Stimulated activated naive CD4-positive, alpha-beta T cell treated with Interleukin-2 at 50 U/mL for 16 hours (primary cell): ENCODE measurements around the gene HAPLN2.
"Not testable (repeated sequence)": the region's sequence is repeated elsewhere in the genome, so short reads cannot be mapped to it uniquely, and the experiment has no call there.

ENCODE experiments used
- DNase-seq: peaks from one replicate; lab custom pipeline; 2025; lab: John Stamatoyannopoulos, UW

The HAPLN2 gene

GRCh38 chr1:156622581-156623297 is 3.5 kb downstream of the HAPLN2 start:
- DNase-seq, result no peak

DNA sequence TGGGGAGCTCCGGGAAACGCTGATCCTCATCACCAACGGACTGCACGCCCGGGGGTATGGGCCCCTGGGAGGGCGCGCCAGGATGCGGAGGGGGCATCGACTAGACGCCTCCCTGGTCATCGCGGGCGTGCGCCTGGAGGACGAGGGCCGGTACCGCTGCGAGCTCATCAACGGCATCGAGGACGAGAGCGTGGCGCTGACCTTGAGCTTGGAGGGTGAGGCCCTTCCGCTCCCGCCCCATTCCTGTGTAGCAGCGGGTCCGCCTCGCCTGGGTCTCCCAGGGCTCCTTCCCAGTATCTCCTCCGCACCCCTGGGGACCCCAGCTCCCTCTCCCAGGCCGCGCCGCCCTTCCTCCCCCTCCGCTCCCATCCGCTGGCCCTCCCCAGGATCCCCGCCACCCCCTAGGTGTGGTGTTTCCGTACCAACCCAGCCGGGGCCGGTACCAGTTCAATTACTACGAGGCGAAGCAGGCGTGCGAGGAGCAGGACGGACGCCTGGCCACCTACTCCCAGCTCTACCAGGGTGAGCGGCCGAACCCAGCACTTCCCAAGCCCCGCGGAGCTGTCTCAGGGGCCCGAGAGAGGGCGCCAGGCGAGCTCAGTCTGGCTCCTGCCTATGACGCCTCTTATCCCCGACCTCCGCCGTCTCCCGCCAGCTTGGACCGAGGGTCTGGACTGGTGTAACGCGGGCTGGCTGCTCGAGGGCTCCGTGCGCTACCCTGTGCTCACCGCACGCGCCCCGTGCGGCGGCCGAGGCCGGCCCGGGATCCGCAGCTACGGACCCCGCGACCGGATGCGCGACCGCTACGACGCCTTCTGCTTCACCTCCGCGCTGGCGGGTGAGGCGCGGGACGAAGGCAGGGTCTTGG is 5.0 kb downstream of the HAPLN2 start:
- peak; percentile 33 for DNase-seq

GRCh38 chr1:156624814-156625435 is 5.7 kb downstream of the HAPLN2 start:
- no peak for DNase-seq

GRCh38 chr1:156625436-156626078 is 6.3 kb downstream of the HAPLN2 start:
- DNase-seq, result peak; percentile 43

DNA sequence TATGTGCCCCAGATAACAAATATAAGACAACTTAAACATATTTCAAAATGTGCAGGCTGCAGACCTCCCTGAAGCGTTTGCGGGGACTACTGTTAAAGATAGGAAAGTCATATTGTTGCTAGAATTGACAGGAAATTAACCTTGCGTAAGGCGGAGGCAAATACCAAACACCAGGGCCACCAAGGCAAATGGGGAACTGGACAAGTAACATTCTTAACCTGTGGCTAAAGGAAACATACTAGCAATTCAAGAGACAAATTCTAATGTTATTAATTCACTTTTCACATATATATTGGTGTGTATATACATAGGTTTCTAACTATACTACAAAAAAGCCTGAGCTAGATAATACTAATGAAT is 6.8 kb downstream of the HAPLN2 start:
- no peak for DNase-seq

DNA sequence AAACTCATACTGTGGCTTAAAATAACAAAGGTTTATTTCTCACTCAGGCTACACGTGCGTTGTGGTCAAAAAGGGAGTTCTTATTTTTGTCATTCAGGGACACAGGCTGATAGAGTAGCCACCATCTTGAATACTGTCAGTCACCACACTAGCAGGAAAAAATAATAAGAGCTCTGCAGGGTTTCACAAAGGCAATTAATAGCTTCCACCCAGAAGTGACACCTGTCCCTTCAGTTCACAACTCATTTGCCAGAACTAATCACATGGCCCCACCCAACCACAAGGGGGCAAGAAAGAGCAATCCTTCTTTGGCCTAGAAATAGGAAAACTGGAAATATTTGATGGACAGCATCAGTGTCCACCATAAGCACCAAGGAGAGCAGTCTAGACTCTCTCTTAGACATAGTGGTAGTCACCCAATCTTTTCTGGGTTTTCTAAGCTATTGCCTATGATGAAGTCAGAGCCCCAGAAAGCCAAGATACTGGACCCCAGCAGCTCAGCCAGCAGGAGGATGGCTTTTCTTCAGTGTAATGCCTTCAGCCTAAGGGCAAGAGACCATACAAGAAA is 8.2 kb downstream of the HAPLN2 start:
- DNase-seq, result peak; percentile 10

DNA sequence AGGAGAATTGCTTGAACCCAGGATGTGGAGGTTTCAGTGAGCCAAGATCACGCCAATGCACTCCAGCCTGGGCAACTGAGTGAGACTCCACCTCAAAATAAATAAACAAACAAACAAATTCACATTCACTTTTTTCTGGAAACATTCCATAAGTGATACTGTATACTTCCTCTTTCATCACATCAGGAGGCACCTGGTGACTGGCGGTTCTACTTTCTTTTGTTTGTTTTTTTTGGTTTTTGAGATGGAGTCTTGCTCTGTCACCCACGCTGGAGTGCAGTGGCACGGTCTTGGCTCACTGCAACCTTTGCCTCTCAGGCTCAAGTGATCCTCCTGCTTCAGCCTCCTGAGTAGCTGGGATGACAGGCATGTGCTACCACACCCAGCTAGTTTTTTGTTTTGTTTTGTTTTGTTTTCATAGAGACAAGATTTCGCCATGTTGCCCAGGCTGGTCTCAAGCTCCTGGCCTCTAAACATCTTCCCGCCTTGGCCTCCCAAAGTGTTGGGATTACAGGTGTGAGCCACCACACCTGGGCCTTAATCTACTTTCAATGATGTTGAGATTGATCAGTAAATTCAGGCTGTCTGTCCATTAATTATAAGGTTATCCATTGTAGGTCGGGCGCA is 10.7 kb downstream of the HAPLN2 start:
- no peak for DNase-seq

DNA sequence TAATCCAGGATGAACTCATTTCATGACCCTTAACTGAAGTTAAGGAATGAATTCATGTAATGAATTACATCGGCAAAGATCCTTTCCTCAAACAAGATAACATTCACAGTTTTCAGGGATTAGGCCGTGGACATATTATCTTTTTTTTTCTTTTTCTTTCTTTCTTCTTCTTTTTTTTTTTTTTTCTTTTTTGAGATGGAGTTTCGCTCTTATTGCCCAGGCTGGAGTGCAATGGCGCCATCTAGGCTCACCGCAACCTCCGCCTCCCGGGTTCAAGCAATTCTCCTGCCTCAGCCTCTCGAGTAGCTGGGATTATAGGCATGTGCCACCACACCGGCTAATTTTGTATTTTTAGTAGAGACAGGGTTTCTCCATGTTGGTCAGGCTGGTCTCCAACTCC is 11.9 kb downstream of the HAPLN2 start:
- DNase-seq, result not testable (repeated sequence)

DNA sequence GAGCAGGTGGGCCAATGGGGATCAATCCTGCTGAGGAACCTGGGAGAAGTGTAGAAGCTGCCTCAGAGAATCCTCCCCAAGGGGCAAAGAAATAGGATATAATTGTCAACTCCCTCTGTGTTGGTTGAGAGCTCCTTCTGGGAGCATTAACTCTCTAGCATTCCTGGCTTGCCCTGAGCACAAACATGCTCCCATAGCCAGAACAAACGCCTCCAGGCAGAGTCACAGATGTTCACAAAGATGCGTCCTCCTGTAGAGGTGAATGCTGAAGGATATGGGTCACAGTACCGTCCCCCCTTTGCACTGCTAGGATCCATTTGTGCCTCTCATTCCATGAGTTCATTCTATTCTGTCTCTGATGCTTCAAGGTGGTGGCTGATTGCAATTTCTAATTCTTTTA is 13.1 kb downstream of the HAPLN2 start:
- DNase-seq, result no peak

GRCh38 chr1:156638189-156638985 is 19.2 kb downstream of the HAPLN2 start:
- DNase-seq, result no peak

GRCh38 chr1:156639601-156640101 is 20.4 kb downstream of the HAPLN2 start:
- no peak for DNase-seq

DNA sequence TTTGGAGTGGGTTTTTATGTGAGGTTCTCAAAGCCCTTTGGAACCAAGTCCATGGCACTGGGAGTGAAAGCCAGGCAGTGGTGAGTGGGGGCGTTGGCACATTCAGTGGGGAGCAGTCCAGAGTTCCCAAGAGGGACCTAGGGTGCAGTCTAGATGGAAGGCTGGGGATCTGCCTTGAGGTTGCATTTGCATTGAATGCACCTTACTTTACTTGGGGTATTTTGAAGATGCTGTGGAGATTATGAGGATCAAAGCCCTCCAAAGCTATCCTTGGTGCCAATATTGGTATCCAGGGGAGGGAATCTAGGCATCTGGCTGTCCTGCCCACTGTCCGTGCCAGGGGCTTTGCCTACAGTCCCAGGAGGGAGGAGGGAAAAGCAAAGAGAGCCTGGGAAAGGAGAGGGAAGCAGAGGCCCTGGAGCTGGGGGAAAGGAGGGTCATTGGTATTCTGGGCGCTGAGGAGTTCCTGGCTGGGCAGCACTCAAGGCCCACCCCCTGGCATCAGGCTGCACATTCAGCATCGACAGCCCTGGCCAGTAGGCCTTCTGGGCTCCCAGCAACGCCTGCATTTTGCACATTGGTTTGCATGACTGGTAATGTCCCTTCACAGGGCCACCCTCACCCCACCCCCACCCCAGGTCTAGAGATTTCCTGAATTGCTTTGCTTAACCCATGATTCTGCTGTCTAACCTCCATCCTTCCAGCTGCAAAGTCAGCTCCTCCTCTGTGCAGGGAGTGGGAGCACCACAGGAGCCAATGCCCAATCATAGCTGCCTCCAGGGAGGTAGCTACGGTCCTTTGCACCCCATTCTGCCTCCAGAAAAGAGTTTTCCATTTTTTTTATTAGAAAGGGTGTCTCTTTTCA is 21.9 kb downstream of the HAPLN2 start:
- DNase-seq, result no peak

DNA sequence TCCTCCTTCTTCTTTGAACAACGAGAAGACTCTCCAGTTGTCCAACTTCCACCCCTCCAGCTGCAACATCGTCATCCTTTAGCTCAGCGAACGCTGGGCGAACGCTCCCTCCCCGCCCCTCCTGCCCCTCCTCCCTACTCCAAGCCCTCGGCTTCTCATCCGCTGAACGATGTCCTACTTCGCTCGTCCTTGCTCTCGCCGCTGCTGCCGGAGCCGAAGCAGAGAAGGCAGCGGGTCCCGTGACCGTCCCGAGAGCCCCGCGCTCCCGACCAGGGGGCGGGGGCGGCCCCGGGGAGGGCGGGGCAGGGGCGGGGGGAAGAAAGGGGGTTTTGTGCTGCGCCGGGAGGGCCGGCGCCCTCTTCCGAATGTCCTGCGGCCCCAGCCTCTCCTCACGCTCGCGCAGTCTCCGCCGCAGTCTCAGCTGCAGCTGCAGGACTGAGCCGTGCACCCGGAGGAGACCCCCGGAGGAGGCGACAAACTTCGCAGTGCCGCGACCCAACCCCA is 22.6 kb downstream of the HAPLN2 start, which contains the start of gene BCAN:
Gene BCAN (plus strand): TSS at position 357 of the 504 bp plus-strand sequence. CDS start 3,938 bp downstream, outside the sequence.
- DNase-seq, result peak; percentile 5

DNA sequence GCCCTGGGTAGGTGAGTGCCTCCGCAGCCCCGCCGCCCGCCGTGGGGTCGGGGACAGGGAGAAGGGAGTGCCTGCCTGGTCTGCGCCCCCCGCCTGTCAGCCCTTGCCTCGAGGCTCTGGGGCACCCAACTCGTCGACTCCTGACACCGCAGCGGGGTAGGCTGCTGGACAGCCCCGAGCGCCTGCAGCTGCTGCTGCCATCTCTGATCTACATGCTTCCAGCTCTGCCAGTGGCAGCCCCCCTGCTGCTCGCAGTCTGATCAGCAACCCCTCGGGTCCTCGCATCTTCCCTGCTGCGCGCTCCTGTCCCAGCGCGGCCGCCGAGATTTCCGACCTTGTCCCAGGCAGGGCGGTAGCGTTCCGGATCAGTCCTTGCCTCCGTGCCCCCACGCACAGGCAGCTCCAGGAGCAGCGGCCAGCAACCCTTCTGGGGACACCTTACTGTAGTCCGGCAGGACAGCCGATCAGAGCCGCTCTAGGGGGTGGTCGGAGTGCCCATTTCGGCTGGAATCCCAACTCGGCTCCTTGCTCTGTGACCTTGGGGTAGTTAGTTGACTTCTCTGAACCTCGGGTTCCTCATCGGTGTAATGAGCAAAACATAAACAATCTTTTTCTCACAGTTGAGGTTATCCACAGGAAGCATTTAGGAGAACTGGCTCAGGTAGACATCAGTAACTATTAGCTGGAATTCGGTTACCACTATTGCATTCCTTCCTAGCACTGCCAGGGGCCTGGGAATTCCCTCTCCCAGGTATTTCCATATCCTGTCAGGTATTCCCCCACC is 23.2 kb downstream of the HAPLN2 start:
- DNase-seq, result no peak

- DNase-seq, result no peak
These were observed 24.0 kb downstream of the HAPLN2 start for GRCh38 chr1:156643049-156643777.

DNA sequence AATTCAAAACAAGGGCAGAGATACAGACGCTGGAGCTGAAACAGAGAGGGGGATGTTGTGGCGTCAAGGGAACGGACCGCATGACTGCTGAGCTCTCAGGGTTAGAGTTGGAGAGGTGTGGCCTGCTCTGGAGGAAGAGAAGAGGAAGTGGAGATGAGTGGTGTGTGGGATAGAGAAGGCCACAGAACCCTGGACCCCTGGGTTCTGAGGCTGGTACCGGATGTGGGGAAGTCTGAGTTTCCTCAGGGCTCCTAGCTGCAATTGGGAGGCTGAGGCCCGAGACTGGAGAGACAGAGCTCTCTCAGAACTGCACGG is 24.5 kb downstream of the HAPLN2 start:
- DNase-seq, result peak; percentile 5

GRCh38 chr1:156644146-156644545 is 24.9 kb downstream of the HAPLN2 start:
- DNase-seq, result no peak

DNA sequence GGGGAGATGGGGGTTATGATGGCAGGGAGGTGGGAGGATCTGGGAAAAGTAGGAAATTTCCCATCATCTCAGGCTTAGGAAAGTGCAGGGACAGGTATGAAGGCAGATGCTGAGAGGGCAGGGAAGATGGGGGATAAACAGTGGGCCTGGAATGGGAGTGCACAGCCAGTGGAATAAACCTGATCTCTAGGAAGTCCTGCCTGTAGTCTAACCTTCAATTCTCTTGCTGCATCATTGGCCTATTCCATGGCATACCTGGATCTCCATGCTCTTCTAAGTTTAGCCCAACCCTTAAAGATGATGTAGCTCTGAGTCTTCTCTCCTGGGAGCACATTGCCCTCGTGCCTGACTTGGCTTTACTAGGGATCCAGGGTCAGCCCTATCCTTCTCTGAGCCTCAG is 25.4 kb downstream of the HAPLN2 start:
- no peak for DNase-seq
